Measurements from ENCODE around the gene CCDC102B.
"Not testable (repeated sequence)": the region's sequence is repeated elsewhere in the genome, so short reads cannot be mapped to it uniquely, and the experiment has no call there.

Gene CCDC102B

DNA sequence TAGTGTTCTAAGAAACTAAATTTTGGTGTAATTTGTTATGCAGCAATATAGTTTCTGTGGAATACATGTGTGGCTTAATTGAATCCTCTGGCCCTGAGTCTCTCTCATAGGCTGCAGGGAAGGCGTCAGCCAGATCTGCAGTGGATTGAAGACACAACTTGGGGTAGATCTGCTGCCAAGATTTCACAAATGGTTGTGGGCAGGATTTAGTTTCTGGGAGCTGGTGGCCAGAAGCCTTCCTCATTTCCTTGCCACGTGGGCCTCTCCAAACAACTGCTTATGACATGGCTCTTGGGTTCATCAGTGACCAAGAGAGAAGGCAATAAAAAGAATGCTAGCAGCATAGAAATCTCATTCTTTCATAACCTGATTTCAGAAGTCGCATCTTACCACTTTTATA is 28.2 kb downstream of the CCDC102B start:
- DNase-seq (ENCODE audit: low read depth in 2 of 3, low spot score in 1 of 3): no peak

DNA sequence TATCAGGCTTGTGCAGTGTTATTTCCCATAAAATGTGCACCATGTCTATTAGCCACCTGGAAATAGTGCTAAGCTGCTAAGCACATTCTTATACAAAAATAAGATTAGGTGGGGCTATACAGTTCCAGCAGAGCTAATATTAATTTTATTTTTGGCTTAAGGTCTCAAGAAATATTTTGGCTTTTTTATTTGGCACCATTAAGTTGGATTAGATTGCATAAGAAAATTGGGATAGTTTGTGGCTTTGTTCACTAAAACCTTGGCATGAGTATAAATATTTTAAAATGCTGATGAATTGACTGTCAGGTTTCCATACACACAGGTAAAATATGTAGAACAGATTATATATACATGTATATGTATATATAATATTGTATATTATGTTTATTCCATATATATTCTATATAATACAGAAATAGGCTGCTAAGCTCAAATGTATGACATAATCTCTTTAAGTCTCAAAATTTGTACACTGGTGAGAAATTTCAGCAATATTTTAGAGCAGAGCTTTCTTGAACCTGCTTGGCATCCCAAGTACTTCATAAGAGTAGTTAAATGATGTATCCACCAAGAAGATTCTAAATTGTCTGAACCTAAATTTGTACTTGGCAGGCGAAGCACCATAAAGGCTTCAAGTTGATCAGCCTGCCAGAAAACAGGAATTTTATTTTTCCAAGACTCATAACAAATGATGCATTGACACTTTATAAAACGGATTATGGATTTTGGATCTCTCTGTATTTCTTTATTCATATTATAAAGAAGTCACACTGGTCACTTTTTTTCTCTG is 32.6 kb downstream of the CCDC102B start:
- DNase-seq (ENCODE audit: low read depth in 2 of 3, low spot score in 1 of 3): no peak

DNA sequence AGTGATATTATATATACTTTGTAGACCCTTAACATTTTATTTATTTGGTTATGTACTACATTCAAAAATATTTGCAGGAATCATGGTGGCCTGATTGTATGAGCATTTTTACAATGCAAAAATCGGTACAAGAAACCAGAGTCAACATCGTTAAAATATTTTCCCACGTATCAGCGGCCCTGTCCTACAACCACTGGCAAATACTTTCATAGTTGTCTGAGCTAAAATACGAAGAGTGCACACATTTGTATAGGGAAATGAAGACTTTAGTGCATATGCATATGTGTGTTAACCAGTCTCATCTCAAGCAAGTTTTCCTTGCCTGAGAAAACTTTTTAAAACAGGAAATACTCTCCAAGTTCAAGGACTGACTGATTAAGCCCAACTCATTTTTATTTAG is 35.9 kb downstream of the CCDC102B start:
- no peak for DNase-seq (ENCODE audit: low read depth in 2 of 3, low spot score in 1 of 3)

DNA sequence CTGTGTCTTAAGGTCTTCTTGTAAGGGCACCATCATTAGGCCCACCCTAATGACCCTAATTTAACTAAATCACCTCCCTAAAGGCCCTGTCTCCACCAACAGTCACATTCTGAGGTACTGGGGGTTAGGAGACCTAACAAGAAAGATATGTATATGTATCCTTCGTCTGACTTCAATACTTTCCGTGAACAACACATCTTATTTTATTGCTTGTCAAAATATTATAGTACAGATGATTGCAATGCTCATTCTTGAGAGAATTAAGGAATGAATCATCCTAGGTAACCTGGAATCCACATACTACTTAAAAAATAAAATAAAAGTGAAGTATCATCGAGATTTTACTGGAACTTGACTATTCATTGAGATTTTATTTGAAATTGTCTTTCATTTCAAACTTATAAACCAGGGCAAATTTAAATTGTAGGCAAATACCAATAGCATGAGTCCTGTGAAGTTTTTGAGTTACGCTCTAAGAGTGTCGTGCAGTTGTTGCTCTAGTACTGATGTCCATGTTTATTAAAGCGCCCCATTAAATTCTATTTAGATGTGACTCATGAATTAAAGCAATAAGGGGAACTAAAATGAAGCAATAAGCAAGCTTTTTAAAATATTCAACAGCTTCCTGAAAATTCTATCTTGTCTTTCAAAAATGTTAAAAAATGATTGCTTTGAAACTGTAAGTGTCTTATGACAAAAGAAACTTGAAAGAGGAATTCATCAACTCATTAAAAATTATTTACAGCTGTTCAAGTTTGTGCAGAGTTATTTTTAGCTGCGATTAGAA is 40.0 kb downstream of the CCDC102B start:
- no peak for DNase-seq (ENCODE audit: low read depth in 2 of 3, low spot score in 1 of 3)

DNA sequence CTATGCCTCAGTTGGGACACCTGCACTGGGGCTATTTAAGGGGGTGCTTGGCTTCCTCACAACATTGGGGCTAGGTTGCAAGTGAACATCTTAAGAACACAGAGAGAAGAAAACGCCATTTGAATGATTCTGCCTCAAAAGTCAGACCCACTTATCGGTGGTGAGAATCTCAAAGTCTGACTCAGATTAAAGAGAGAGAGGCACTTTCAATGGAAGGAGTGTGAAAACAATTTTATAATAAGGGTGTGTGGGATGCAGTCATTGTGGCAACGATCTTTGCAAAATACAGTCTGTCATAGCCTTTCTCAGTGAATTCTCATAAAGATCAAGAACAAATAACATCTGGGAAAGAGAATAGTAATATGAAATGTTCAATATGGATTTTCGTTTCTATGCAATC is 41.8 kb downstream of the CCDC102B start:
- DNase-seq (ENCODE audit: low read depth in 2 of 3, low spot score in 1 of 3): no peak

DNA sequence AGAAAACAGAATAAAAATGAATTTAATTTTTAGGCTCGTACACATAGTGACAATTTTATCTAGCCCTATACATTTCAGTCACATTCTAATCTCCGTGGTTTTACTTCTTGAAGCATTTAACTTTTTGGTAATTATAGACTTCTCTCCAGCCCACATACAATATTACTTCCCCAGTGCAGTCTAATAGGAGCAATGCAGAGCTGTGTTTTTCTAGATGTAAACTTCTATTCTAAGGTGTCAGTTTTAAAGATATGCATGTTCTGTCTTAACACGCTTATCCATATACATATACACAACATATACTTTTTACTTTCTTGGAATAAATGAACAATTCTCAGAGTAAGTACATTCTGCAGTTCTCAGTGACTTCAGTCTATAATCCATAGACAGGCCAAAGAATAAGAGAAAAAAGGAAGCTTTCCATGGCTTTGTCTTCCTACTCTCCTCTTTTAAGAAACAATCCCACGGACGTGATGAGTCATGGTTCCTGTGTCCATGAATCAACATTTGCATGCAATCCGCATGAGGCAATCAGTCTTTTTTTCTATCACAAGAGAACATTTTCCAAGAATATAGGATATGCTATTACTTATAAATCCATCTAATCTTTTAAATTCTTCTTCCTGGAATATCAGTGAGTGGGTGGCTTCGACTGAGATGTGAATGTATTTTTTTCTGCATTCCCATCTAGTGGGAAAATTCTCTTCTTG is 42.8 kb downstream of the CCDC102B start:
- no peak for DNase-seq (ENCODE audit: low read depth in 2 of 3, low spot score in 1 of 3)

DNA sequence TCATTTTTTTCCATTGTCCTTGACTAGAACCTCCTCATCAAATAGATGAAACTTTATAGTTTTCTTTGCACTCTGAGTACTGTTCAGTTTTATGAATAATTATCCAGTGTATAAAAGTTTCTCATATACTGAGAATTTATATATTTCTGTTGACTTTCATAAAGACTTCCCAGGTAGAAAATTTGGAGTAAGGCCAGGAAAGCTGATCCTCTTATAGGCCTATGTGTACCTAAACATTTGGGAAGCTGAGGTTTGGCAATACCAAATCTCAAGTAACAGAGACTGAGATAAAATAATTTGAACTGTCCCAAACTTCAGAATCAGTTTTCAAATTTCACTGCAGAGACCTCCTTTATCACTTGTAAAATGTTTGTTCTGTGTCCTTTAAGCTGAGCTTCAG is 43.4 kb downstream of the CCDC102B start:
- DNase-seq (ENCODE audit: low read depth in 2 of 3, low spot score in 1 of 3): no peak

DNA sequence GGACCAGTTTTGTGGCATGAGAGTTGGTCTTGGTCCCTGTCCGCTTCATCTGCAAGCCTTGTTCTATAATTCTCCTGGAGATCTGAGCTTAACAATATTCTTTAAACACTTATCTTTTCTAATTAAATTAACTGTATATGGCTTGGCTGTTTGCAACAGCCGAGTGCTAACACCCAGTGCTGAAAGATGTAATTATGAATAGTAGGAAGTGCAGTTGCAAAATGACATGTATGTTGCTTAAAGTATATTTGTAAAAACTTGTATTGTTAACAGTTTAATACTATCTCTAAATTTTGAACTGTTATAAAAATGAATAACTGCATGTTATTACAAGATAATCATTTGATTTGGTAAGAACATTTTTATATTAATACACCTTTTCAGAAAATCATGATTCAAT is 45.1 kb downstream of the CCDC102B start:
- no peak for DNase-seq (ENCODE audit: low read depth in 2 of 3, low spot score in 1 of 3)

DNA sequence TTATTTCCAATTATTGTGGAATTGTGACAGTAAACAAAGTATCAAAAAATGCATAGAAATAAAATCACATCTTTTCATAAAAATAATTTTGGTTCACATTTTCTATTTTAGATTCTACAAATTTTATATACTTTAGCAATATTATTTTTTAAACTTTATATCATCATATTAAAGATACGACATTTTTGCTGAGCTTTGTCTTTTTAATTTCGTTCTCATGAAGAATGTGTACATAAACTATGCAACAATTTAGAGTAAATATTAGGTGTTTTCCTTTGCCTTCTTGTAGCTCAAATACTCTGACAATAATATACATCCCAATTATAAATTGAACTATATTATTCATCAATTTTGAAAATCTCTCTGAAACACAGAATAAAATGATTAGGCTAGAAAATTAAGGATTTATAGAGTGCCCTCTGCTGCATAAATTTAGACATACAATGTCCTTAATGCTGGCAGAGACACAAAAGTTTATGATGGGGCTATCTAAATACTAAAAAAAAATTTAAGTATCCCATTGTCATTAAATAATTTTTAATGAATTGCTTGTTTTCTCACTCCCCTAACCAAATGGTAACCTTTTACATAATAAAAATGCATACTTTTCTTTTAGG is 45.7 kb downstream of the CCDC102B start:
- DNase-seq (ENCODE audit: low read depth in 2 of 3, low spot score in 1 of 3): no peak

DNA sequence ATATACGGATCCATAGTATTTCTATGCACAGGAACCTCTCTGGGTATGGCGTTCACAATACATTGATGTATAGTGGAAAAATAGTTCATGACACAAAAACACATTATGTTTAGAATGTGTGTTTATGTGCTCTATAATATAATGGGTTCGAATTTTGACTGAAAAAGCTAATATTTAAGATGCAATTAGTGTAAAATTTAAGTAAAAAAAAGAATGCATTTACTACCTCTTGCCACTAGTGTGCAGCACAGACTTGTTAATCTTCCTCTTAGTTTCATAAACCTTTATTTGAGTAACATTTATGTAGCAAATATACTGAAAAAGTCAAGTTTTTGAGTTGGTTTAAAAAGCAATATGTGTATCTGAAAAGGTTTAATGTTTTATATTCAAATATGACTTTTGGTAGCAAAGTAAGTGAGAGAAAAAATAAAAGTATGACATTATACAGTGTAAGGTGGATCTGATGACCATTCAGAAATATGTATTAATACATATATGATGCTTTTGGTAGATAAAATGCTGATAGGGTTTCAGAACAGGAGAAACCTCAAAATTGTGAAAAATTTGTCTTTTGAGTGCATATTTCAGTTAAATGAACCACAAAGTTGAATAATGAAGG is 49.4 kb downstream of the CCDC102B start:
- no peak for DNase-seq (ENCODE audit: low read depth in 2 of 3, low spot score in 1 of 3)

DNA sequence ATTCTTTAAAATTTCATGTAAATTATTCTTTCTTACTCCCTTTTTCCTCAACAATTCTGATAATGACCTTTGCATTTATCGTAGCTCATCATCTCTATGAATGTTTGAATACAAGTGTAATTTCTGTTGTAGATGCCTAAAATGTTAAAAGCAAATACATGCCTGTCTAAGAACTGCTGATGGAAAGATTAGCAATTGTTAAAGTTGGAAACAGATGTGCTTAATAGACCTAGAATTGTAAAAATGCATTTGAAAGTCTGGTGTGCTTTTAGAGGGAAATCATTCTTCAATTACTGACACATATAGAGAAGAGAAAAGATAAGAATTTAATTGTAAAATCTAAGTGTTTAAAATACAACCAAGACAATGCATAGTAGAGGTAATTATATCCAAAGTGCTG is 50.4 kb downstream of the CCDC102B start:
- no peak for DNase-seq (ENCODE audit: low read depth in 2 of 3, low spot score in 1 of 3)

DNA sequence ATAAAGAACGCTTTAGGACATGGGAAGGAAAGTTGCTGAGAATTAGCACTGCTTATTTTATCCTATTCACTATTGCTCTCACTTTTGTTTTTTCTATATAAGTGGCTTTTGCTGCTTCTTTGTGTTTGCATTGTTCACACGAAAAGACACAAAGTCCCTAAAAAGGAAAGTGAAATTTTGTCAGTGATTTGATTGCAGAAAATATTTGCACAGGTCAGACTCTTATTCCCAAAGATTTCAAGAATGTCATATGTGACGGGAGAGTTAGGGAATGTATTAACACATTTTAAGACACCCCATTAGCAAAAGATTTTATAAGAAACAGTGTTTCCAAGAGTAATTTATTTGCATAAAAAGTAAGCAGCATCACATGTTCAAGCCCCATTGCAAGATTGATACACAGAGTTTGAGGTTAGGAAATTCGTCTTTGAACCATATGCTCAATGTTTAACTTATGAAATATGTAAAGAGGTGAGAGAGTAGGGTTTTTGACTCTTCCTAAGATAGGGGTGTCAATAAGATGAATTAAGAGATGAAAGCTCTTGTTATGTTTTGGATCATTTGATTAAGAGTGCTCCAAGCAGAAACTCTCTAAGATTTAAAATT is 57.0 kb downstream of the CCDC102B start:
- no peak for DNase-seq (ENCODE audit: low read depth in 2 of 3, low spot score in 1 of 3)

DNA sequence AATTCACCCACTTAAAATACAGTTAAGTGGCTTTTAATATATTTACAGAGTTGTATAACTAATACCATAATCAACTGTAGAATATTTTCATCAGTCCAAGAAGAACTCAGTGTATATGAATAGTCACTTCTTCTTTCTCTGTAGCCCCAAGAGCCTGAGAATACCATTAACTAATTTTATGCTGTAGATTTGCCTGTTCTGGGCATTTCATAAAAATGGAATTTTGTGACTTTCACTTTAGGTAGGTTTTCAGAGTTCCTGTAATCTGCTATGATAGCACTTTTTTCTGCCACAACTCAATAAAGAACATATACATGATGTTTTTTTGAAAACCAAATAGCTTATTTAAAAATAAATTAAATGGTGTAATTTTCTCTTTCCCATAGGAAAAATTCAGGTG is 57.6 kb downstream of the CCDC102B start:
- no peak for DNase-seq (ENCODE audit: low read depth in 2 of 3, low spot score in 1 of 3)

DNA sequence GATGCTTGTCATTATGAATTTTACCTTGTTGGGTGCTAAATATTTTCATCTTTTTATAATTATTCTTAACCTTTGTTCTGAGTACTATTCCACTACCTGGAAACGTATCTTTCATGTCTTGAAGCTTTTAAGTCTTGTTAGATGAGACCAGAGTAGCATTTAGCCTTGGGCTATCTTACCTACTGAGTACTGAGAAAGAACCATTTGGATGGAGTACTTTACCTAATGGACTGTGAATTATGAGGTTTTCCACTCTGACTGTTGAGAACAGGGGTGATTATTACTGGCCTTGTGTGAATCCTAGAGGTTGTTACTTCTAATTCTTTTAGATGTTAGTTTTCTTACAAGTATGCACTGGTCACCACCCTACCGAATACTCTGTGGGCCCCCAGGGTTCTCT is 63.5 kb downstream of the CCDC102B start:
- DNase-seq (ENCODE audit: low read depth in 2 of 3, low spot score in 1 of 3): no peak

DNA sequence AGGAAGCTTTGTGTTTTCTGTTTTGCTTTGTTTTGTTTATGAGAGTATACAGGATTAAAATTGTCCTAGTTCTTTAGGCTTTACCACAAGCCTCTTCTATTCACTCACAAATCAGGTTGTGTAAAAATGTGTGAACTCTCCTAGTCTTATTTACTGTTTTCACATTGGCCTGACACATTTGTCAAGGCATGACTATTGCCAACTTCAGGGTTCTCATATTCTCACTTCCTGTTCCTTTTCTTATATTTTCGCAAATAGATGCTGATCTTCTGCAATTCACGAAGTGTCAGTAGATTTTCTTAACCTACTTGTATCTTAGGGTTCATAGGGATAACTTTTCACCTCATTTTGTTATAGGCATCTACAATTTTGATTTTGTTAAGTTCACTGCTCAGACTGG is 67.1 kb downstream of the CCDC102B start:
- DNase-seq (ENCODE audit: low read depth in 2 of 3, low spot score in 1 of 3): no peak

DNA sequence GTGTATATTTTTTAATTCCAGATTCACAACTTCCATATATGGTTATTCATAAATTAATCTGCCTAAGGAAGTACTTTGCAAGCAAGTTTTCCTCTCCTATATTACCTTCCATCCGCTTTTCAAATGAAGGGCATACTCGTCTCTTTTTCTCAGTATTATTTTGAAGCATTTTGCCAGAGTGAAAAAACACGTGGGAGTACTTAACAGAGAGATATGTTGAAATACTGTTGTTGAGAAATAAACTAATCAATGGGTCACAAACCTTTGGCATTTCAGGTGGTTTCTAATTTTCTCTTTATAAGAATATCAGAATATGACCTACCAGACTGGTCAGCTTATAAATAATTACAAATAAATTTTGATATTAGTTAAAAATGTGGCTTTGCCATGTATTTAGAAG is 67.6 kb downstream of the CCDC102B start:
- DNase-seq (ENCODE audit: low read depth in 2 of 3, low spot score in 1 of 3): no peak

DNA sequence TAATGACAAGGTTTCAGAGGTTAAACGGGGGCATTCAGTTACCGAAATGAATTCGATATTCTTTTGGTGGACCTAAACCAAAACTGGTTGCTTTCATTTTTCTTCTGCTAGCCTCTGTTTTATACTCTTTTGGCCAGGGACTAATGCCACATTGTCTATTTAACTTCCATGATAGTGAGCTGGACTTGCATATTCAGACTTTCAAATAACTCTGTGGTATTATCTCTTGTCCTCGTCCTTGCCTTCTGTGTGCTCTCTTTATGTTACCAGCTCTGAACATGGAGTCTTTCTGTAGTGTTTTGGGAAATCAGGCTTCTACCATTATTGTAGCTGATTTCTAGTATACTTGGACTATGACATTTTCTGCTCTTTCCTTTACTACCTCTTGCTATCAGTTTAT is 75.1 kb downstream of the CCDC102B start:
- DNase-seq (ENCODE audit: low read depth in 2 of 3, low spot score in 1 of 3): no peak

DNA sequence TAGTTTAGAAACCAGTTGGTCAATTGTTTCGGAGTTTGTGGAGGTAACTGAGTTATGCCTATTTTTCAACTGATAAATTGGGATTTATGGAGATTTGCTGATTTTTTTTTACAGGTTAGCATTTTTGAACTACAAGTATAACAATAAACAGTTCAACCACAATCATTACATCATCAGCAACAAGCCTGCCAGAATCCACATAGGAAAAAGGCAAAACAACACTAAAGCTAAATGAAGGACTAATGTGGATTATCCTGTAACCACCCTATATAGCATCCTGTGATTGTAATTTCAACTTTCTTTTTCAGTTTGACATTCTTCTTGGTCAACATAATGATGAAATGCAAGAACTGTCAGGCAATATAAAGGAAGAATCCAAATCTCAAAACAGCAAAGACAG is 76.5 kb downstream of the CCDC102B start:
- no peak for DNase-seq (ENCODE audit: low read depth in 2 of 3, low spot score in 1 of 3)

DNA sequence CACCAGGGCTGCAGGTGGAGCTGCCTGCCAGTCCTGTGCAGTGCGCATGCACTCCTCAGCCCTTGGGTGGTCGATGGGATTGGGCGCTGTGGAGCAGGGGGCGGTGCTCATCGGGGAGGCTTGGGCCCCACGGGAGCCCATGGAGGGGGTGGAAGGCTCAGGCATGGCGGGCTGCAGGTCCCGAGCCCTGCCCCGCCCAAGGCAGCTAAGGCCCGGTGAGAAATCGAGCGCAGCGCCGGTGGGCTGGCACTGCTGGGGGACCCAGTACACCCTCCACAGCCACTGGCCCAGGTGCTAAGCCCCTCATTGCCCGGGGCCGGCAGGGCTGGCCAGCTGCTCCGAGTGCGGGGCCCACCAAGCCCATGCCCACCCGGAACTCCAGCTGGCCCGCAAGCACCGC is 82.1 kb downstream of the CCDC102B start:
- DNase-seq (ENCODE audit: low read depth in 2 of 3, low spot score in 1 of 3): not testable (repeated sequence)

DNA sequence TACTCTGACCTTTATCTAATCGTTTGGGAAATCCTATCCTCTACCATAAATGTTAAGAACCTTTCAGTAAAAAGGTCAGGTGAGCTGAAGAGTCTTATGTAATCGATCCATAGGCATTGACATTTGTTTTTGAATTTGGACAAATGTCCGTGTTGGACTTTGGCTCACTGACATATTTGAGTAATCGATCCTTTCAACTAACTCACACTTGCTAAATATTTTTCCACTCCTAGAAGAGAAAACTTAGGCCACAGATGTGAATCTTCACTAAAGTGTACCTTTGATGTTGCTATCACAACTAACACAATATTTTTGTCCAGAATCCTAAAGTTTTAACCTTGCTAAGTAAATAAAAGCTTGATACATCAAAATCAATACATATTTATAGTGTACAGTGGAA is 89.5 kb downstream of the CCDC102B start:
- DNase-seq (ENCODE audit: low read depth in 2 of 3, low spot score in 1 of 3): no peak

DNA sequence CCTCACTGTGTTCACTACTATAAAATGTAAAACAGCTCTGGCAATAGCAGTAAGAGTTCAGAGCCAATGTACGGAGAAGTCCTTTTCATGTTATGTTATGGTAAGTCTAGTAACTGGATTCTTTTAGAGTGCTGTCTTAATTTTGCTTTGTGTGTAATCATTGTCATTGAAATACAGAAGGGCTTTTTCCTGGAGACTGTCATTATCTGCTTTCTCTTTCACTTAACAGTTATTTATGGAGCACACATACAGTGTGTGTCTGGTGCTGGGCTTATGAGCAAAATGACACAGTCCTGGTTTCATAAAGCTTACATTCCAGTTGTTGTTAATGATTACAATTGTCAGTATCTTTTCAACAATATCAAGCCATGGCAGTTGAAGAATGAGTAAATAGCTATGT is 95.5 kb downstream of the CCDC102B start:
- DNase-seq (ENCODE audit: low read depth in 2 of 3, low spot score in 1 of 3): no peak
